Cardiac septum (tissue), 1 donor: ENCODE measurements around the gene LSM10. TPM values are rescaled to one million over a fixed set of nuclear protein-coding genes. Genes with fewer than 3 reads are reported as not detected.

Experiments
- total RNA-seq: library from RNA; stranded (reverse); fragmentation: NEBNext Ultra II Directional; extraction: Animal tissue kit (Norgen Biotek cat#: 25700); gene quantifications from one replicate; pipeline ENCODE4 v1.2.1, GENCODE V29; 2021
- donor health status: DM: no; HTN: no; CAD: no.

LSM10 gene
- total RNA-seq, 1 donor from 2014 or later, result 52.7 TPM

Other genes with a start within 250 kb of the LSM10 start
- gene TRAPPC3, start 248.4 kb downstream of the LSM10 start, total RNA-seq, result 47.9 TPM
- 262 TPM for gene MAP7D1, start 241.7 kb downstream of the LSM10 start, total RNA-seq
- gene THRAP3, start 173.5 kb downstream of the LSM10 start, total RNA-seq, result 86.5 TPM
- 3.3 TPM for gene SH3D21, start 91.5 kb downstream of the LSM10 start, total RNA-seq
- gene EVA1B, start 74.3 kb downstream of the LSM10 start, total RNA-seq, result 11.3 TPM
- 75.5 TPM for gene STK40, start 12.0 kb downstream of the LSM10 start, total RNA-seq
- 3.4 TPM for gene OSCP1, start 52.5 kb upstream of the LSM10 start, total RNA-seq
- gene MRPS15, start 66.5 kb upstream of the LSM10 start, total RNA-seq, result 71.7 TPM
- 11.8 TPM for gene CSF3R, start 85.0 kb upstream of the LSM10 start, total RNA-seq